HG03095 (cell line): ENCODE measurements around the gene WDR17.

Experiments
- ATAC-seq: cut with Tn5 transposase; IDR thresholded peaks from one replicate; pipeline ENCODE4 v1.9.1; 2021; ENCODE audit warnings: moderate library complexity; ENCODE audit not compliant: unreplicated experiment

WDR17 gene

DNA sequence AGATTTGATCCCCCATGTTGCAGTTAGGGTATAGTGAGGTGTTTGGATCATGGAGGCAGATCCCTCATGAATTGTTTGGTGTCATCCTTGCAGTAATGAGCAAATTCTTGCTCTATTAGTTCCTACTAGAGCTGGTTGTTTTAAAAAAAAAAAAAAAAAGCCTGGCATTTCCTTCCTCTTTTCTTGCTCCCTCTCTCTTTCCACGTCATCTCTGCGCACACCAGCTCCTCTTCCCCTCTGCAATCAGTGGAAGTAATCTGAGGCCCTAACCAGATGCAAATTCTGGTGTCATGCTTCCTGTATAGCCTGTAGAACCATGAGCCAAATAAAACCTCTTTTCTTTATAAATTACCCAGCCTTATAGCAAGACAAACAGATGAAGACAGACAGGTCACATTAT lies 24.5 kb downstream of the WDR17 start:
- no peak for ATAC-seq

DNA sequence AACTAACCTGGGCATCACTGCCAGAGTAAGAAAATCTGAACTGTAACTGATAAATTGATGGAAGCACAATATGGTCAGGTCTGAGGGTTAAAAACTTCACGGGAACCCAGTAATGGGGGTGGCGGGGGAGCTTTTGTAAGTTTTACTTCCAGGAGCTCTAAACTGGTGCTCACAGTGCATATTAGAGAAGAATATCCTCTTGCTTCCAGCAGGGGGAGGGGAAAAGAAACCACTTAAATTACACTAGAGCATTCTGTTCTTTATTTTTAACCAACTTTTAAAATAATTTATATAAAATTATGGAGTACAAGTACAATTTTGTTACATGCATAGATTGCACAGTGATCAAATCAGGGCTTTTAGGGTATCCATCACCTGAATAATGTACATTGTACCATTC lies 33.7 kb downstream of the WDR17 start:
- no peak for ATAC-seq

DNA sequence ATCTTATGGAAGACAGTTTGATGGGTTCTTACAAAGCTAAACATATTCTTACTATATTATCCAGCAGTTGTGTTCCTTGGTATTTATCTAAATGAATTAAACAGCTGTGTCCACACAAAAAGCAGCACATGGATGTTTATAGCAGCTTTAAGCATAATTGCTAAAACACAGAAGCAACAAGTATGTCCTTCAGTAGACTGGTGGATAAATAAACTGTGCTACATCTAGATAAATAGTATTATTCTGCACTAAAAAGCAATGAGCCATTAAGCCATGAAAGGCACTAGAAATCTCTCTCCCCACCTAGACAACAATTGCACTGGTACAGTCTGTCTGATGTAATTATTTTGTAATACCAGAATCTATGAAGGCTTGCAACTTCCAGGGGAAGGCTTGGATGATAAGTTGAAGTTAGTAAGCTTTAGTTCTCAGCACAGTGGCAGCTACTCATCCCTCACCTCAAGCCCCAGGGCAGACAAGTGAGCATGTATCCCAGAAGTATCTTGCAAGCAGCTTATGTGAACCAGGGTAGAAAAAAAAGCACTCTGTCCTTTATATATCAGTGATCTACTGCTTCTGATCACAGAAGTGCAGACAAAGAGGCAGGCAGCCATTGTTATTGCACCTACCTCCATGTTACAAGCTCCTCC lies 36.9 kb downstream of the WDR17 start:
- ATAC-seq, result no peak

DNA sequence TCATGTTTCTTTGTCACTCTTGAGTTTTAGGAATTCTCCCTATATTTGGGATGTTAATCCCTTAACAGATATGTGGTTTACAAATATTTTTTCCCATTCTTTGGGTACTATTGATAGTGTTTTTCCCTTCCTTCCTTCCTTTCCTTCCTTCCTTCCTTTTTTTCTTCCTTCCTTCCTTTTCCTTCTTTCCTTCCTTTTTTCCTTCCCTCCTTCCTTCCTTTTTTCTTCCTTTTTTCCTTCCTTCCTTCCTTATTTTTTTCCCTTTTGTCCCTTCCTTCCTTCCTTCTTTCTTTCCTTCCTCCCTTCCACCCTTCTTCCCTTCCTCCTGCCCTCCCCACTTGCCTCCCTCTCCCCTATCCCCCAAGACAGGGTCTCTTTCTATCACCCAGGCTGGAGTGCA lies 42.1 kb downstream of the WDR17 start:
- no peak for ATAC-seq

DNA sequence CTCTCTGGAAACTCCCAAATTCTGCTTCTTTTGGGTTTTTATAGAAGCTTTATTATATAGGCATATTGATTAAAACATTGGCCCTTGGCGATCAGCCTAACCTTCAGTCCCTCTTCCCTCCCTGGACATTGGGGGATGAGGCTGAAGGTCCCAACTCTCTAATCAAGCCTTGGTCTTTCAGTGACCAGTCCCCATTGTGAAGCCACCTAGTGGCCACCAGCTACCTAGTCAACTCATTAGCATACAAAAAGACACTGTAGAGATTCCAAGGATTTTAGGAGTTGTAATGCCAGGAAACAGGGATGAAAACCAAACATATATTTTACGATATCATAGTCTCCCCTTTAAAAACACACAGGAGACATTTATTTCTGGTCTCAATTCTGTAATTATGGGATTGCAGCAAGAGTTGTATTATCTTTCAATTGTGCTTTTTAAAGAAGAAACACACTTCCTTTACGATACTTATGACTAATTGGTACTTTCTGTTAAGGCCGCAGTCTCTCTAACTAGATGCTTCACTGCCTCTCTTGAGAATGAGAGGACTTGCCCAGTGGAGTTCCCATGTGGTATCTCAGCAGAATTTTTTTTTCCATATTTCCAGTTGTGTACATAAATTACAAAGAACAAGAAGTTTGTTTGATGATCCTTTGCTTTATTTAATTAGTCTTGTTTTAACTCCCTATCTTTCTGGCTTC lies 58.2 kb downstream of the WDR17 start:
- ATAC-seq, result peak; percentile 99

DNA sequence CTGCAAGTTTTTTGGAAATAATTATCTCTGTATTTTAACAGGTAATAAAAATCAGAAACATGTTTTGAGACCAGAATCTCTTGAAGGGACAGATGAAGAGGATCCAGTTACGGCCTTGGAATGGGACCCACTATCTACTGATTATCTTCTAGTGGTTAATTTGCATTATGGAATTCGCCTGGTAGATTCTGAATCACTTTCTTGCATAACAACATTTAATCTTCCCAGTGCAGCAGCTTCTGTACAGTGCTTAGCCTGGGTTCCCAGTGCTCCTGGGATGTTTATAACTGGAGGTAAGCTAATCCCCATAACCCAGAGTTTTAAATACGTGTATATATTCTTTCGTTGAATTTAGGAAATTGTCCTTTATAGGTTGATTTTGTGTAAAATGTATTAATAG lies 59.4 kb downstream of the WDR17 start:
- no peak for ATAC-seq

DNA sequence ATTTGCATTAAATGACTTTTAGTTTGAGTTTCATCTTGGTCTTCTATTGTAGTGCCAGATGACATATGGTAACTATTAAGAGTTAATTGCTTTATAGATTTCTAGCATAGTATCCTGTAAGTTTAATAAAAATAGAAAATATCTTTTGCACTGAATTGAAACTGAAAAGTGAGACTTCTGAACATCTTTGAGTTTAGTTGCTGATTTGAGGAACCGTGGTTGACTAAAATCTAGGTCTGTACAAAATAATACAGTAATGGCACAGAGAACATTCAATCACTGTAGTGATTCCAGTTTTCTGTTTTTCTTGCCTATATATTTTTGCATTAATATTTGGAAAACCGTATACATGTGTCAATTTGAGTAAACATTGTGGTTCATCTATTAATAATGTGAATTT lies 69.0 kb downstream of the WDR17 start:
- no peak for ATAC-seq

DNA sequence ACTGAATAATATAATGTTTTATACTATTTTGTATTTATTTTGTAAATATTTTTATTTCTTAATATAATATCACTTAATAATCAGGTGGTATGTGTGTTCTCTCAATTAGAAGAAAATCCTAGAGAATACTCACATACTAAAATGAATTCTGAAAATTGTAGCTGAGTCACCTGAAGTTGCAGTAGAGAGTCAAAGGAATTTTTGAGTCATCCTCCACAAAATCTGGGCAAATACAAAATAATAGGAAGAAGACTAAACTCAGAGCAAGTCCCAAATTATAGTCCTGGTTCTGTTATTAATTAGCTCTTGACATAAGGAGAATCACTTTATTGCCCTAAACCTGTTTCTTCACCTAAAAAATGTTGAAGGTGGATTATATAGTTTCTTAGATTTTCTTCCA lies 72.0 kb downstream of the WDR17 start:
- no peak for ATAC-seq

DNA sequence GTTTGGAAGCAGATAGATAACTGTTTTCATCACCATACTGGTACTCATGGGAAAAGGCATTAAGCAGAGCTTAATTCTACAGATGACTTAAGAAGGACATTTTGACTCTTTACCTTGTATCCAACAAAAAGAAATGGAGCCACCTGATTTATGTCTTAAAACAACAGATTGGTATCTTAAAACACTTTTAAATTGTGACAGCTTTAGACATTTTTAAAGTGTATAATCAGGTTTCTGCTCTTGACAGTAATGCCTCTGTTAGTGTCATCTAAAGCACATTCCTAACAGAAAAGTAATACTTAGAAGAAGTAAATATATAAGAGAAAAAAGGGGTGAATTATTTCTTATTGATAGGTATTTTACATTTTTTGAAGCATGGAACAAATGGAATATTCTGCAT lies 73.9 kb downstream of the WDR17 start:
- ATAC-seq, result no peak

DNA sequence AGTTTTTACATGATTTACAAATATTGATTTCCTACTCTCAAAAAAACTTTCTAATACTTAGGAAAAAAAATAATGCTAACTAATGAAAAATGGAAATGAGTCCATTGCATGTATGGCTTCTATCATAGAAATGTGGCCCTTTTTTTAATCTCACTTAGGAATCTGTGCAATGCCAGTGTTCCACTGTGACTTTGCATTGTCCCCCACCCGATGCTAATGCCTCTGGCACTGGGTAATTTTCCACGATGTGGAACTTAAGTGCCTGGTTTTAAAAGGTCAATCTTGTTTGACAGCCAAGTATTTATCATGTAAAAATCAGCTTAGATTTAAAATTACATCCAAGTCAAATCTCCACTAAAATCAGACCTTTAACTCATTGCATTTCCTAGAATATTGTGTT lies 76.6 kb downstream of the WDR17 start:
- ATAC-seq, result no peak

DNA sequence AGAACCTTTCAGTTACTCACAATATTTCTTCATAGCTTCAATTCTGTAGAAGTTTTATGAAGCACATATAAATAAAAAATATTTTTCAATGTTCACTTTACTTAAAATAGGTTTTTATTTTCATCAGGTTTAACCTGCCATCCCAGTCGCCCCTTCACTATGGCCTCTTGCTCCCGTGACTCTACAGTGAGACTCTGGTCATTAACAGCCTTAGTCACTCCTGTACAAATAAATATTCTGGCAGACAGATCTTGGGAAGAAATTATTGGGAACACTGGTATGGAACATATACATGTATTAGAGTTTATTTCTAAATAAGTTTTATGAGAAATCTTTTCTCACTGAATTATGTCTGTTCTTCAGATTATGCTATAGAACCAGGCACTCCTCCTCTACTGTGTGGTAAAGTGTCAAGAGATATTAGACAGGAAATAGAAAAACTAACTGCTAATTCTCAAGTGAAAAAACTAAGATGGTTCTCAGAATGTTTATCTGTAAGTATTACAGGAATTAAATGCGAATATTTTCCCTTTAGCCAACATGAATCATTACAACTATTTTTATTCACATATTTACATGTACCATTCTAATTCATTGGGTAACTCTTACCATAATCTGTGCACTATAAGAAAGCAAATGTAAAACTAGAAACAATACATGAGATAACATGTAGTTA lies 84.2 kb downstream of the WDR17 start:
- no peak for ATAC-seq

DNA sequence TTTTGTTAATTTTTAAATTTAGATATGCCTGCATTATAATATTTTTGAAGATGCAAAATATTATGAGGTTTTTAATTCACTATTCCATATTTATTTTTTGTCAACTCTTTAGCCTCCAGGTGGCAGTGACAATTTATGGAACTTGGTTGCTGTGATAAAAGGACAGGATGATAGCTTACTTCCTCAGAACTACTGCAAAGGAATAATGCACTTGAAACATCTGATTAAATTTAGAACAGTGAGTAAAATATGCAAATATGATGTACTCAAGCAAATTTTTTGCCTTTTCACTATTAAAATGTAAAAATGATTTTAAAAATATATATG lies 84.7 kb downstream of the WDR17 start:
- no peak for ATAC-seq

DNA sequence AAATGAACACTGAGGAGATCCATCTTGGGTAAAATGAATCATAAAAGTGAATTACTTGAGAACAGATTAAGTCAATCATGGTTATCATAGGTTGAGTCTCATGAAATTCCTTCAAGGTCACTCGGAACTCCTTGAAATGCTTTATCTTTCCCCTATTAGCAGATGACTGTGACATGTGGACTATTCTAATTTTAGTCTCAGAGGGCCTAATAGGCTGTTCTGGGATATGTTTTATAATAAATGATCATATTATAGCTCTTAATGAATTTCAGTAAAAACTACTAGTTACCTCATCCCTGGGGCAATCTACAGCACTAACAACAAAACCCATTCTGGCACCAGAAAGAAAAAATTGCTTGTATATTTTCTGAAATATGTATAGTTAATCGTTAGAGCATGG lies 85.1 kb downstream of the WDR17 start:
- no peak for ATAC-seq

DNA sequence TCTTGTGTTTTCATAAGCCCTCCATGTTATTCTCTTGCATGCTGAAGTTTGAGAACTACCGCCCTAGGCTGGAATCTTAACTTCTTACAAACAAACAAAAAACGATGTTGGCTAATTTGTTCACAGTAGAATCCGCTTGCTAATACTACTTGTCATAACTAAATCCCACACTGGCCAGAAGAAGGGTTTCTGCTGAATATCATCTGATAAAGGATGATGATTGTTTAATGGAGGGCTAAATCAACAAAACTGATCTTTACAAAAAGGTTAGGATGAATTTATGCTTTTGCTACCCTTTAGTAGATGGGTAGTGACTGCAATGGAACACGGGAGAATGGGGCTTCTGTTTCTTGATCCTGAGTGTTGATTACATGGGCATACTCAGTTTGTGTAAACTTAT lies 87.5 kb downstream of the WDR17 start:
- ATAC-seq, result no peak

DNA sequence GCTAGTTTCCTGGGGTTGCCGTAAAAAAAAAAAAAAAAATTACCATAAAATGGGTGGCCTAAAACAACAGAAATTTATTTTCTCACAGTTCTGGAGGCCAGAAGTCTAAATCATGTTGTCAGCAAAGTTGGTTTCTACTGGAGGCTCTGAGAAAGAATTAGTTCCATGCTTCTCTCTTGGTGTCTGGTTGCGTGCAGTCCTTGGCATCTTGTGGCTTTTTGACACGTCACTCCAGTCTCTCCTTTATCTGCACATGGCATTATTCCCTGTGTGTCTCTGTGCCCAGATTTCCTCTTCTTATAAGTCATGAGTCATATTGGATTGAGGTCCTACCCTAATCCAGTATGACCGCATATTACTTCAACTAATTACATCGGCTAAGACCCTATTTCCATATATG lies 91.0 kb downstream of the WDR17 start:
- ATAC-seq, result no peak

DNA sequence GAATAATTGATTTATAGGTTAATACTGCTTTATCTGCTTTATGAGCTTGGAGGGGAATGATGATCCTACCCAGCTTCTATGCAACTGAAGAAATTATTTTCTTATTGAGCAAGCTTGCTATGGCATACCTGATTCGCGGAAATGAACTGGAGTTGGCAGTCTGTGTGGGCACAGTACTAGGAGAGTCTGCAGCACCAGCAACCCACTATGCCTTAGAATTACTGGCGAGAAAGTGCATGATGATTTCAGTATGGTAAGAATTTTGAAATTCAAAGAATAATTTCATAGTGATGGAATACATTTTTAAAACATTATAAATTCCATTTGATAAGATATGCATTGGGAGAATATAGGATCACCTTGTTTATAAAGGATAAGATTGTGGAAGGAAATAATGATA lies 97.4 kb downstream of the WDR17 start:
- no peak for ATAC-seq

DNA sequence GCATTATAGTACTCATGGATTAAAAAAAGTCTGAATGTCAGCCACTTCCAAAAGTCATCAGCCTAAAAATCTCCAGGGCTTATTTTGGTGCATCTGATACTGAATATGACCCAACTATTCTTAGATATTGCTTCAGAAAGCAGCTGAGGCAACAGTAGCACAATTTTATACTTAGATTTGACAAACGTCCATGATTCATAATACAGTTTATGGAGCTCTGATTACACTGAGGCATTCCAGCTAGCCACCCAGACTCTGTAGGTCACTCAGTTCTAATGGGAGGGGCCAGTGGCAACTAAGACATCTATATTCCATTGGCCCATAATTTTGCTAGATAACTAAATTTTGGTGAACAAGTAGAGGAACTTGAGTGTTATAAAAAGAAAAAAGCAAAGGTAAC lies 119.4 kb downstream of the WDR17 start:
- ATAC-seq, result no peak

DNA sequence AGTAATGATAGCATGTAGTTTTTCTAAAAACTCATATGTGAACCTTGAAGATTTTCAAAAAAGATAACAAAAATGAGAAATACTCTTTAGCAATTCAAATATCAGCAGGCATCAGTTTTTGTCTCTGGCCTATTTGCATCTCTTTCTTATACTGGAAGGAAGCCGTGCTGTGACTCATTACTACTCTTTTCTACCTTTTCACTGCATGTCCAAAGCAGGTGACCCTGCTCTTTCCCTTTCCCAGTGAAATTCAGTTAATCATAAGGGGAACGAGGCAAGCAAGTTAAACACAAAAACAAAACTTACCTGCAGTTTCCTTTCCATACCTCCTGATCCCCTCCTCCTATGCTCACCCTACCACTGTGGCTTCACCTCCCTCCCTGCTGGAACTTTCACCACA lies 120.4 kb downstream of the WDR17 start:
- no peak for ATAC-seq

DNA sequence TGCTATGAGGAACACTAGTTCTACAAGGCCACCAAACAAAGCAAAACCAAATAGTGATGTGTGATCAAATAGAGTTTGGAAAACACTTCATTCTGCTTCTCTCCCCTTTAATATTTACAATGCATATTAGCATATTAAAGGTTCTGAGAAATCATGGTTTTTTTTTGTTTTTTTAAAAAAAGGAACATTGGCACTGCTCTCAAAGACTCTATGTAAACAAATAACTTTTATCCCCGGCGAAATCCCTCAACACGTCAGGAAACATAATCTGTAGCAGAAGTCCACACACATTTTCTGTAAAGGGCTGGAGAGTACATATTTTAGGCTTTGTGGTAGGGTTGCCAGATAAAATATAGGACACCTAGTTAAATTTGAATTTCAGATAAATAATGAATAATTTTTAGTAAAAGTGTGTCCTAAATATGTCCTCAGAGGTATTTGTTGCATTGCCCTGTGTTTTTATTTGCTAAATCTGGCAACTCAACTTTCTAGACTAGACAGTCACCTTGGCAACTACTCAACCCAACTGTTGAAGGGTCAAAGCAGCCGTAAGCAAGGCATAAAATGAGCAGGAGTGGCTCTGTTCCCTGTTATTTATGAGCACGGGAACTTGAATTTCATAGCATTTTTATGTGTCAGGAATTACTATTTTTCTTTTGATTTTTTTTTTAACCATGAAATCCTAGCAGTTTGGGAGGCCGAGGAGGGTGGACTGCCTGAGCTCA lies 121.2 kb downstream of the WDR17 start:
- ATAC-seq, result no peak

DNA sequence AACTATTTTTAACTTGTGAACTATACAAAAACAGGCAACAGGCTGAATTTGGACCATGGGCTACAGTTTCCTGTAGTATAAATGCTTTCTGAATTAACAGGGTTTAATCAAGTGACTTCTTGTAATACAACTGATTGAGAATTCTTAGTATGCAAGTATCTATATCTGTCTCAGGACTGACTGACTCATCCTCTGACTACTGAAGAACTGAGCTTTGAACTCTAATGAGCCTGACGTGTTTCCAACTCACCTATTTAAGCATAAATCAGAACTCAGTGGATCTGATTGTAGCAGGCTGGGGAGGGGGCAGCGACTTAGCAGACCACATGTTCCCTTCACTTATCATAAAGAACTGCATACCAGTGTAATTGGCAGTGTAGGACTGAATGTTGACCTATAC lies 122.0 kb downstream of the WDR17 start:
- peak; percentile 52 for ATAC-seq

DNA sequence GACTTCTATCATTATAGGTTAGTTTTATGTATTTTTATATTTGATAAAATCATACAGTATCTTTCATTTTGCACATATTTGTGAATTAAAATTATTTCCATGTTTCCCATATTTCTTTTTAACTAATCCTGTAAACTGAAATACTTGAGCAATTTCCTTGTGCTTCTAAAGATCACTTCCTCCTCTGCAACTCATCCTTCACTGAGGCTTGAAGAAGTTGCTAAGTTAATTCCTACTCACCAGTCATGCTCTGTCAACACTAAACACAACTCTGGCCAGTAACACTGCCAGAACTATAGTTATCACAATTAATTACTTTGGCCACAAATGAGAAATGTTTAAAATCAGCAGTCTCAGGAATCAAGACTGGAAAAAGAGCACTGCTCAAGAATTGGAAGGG lies 123.0 kb downstream of the WDR17 start:
- no peak for ATAC-seq
